AG04449 (cell line): ENCODE results near the gene MAN1C1.

Experiments used
- CTCF ChIA-PET: fragments of 350-600 bp; formaldehyde crosslinking; extraction: SDS; loops from one replicate; lab custom pipeline; 2021; ENCODE audit warnings: antibody characterized with exemption; lab: Yijun Ruan, JAX
- POLR2A ChIA-PET: fragments of 400-600, 350-600 bp; formaldehyde crosslinking; extraction: SDS; loops from one replicate; lab custom pipeline; 2020; ENCODE audit warnings: antibody characterized with exemption, inconsistent platforms; lab: Yijun Ruan, JAX
- DNase-seq: peaks from one replicate; pipeline ENCODE4 v3.0.0-alpha.2; 2010; ENCODE audit warnings: low read depth, low spot score
- H3K4me3 ChIP-seq: 2 replicates; pipeline ENCODE4 v1.5.1; 2011; ENCODE audit warnings: low read depth, mild to moderate bottlenecking, control low read depth, low read length
- TF ChIP-seq, protein P1 (sequence below): IDR thresholded peaks from one replicate; pipeline ENCODE4 v1.5.1; 2011; ENCODE audit warnings: mild to moderate bottlenecking, moderate library complexity, low read length, control low read depth, inconsistent platforms; ENCODE audit not compliant: insufficient read depth; ENCODE audit errors: missing control alignments

Gene MAN1C1

GRCh38 chr1:25774921-25775771 is 158.6 kb downstream of the MAN1C1 start:
- ChIA-PET CTCF (interaction anchor here (1.0 to 1.8 kb wide), 3 partner anchors 12 to 202 kb away, joined by 3 to 6 read pairs (median 3); no protein-coding TSS in a partner anchor), POLR2A (no interaction called here)
- H3K4me3 ChIP-seq: no peak overlapping the region
- TF ChIP-seq, protein P1, sequence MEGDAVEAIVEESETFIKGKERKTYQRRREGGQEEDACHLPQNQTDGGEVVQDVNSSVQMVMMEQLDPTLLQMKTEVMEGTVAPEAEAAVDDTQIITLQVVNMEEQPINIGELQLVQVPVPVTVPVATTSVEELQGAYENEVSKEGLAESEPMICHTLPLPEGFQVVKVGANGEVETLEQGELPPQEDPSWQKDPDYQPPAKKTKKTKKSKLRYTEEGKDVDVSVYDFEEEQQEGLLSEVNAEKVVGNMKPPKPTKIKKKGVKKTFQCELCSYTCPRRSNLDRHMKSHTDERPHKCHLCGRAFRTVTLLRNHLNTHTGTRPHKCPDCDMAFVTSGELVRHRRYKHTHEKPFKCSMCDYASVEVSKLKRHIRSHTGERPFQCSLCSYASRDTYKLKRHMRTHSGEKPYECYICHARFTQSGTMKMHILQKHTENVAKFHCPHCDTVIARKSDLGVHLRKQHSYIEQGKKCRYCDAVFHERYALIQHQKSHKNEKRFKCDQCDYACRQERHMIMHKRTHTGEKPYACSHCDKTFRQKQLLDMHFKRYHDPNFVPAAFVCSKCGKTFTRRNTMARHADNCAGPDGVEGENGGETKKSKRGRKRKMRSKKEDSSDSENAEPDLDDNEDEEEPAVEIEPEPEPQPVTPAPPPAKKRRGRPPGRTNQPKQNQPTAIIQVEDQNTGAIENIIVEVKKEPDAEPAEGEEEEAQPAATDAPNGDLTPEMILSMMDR: no peak
- no peak for DNase-seq

DNA sequence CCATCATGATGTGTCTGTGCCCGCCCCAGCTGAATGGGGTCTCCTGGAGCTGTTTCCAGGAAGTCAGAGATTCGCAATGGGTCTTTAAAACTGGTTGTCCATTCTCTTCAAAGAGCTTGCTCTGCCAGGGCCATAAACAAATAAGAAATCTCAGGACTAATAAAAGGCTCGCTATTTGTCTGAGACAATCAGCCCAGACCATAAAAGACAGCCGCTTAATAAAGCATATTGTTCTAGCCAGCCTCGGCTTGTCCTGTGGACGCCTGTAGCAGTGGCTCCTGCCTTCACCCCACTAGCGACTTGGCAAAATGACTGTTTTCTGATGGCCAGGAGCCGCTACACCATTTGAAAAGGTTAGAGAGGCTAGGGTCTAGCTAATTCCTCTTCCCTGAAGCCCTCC is 162.8 kb downstream of the MAN1C1 start:
- POLR2A ChIA-PET: no interaction called here

GRCh38 chr1:25779894-25780293 is 163.3 kb downstream of the MAN1C1 start:
- H3K4me3 ChIP-seq: no peak overlapping the region
- TF ChIP-seq, protein P1: no peak
- POLR2A ChIA-PET: no interaction called here
- CTCF ChIA-PET: interaction anchor here (1.1 to 1.4 kb wide), 3 partner anchors 12 to 171 kb away, joined by 3 to 4 read pairs (median 3); no protein-coding TSS in a partner anchor
- DNase-seq: no peak

More for the DNA sequence above, 162.8 kb downstream of the MAN1C1 start:
- H3K4me3 ChIP-seq: no peak overlapping the region
- CTCF ChIA-PET: interaction anchor here (1.2 to 1.4 kb wide), 2 partner anchors 13 to 17 kb away, joined by 3 to 4 read pairs; no protein-coding TSS in a partner anchor
- DNase-seq: no peak
- TF ChIP-seq, protein P1: no peak

- DNase-seq: no peak
- ChIA-PET CTCF (interaction anchor here (1.1 to 1.4 kb wide), 3 partner anchors 11 to 172 kb away, joined by 3 to 4 read pairs (median 3); no protein-coding TSS in a partner anchor), POLR2A (no interaction called here)
- H3K4me3 ChIP-seq: no peak overlapping the region
- TF ChIP-seq, protein P1: no peak
Observed at GRCh38 chr1:25780318-25781129, 163.9 kb downstream of the MAN1C1 start.

GRCh38 chr1:25781130-25781433 is 164.5 kb downstream of the MAN1C1 start:
- POLR2A ChIA-PET: no interaction called here
- CTCF ChIA-PET: interaction anchor here (1.1 kb wide), 1 partner anchor 172 kb away, joined by 3 read pairs; no protein-coding TSS in a partner anchor
- TF ChIP-seq, protein P1: no peak
- no peak for DNase-seq
- no peak overlapping the region for H3K4me3 ChIP-seq
